Measurements from ENCODE around the gene ASTN2.

DNA sequence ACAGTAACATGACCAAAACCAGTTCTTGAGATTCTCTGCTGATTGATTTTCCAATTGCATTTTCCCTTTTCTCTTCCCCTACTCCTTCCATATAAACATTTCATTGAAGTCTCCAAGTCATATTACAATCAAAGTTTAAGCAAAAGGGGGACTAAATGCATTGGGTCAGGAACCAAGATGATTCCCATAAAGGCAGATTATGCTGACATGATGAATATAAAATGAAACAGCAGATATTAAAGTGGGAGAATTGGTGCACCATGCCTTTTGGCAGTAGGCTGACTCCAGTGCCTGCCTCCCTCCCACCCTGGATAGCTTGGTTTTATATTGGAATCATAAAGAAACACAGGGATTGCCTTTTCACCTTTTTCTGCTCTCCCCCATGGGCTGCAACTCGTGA lies 118.4 kb downstream of the ASTN2 start:
- TF ChIP-seq EP300 (IDR thresholded peaks at IDR 0.05) (no peak), POLR2A (IDR thresholded peaks at IDR 0.05) (no peak), POLR2AphosphoS5 (IDR thresholded peaks at IDR 0.05) (no peak)
- TF ChIP-seq, protein P1, sequence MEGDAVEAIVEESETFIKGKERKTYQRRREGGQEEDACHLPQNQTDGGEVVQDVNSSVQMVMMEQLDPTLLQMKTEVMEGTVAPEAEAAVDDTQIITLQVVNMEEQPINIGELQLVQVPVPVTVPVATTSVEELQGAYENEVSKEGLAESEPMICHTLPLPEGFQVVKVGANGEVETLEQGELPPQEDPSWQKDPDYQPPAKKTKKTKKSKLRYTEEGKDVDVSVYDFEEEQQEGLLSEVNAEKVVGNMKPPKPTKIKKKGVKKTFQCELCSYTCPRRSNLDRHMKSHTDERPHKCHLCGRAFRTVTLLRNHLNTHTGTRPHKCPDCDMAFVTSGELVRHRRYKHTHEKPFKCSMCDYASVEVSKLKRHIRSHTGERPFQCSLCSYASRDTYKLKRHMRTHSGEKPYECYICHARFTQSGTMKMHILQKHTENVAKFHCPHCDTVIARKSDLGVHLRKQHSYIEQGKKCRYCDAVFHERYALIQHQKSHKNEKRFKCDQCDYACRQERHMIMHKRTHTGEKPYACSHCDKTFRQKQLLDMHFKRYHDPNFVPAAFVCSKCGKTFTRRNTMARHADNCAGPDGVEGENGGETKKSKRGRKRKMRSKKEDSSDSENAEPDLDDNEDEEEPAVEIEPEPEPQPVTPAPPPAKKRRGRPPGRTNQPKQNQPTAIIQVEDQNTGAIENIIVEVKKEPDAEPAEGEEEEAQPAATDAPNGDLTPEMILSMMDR (IDR thresholded peaks at IDR 0.05), result no peak
